Omental fat pad (tissue), 4 donors: Measurements from ENCODE around the gene ADARB1. TPM values are rescaled to one million over a fixed set of nuclear protein-coding genes. Genes with fewer than 3 reads are reported as not detected.

ENCODE experiments used
- ATAC-seq: fragments of 150-250 bp; one replicate; pipeline ENCODE4 v1.9.1; 2016; ENCODE audit warnings: mild to moderate bottlenecking, moderate library complexity; ENCODE audit not compliant: low FRiP score
- DNase-seq: peaks from one replicate; pipeline ENCODE4 v3.0.0-alpha.2; 2019; ENCODE audit warnings: low spot score
- CTCF ChIP-seq, 3 donors: fragments of 450-650 bp; IDR thresholded peaks; one replicate each; pipeline ENCODE4 v1.5.1; 2016 to 2017; ENCODE audit warnings: antibody characterized with exemption in 3 of 3, mild to moderate bottlenecking in 3 of 3, moderate library complexity in 2 of 3
- total RNA-seq, 4 donors: library from RNA; depleted of rRNA; stranded (reverse); fragments of >200 nt; gene quantifications; one replicate each; pipeline ENCODE4 v1.1.0, GENCODE V29; 2016

ADARB1 gene
- total RNA-seq, 4 donors from 2014 or later, result 17.3 to 38.3 (median 23.3) TPM

- no peak for TF ChIP-seq CTCF (IDR thresholded peaks at IDR 0.05)
- DNase-seq (no peak), ATAC-seq (no peak)
Observed at GRCh38 chr21:45064618-45065399, 9.6 kb upstream of the ADARB1 start.

GRCh38 chr21:45067462-45068285, 6.7 kb upstream of the ADARB1 start:
- DNase-seq (no peak), ATAC-seq (no peak)
- TF ChIP-seq CTCF (IDR thresholded peaks at IDR 0.05), result no peak

- no peak for DNase-seq
- no peak for ATAC-seq
- TF ChIP-seq CTCF (IDR thresholded peaks at IDR 0.05), result no peak
Observed at GRCh38 chr21:45069085-45069484, 5.3 kb upstream of the ADARB1 start.

GRCh38 chr21:45069711-45070110, 4.7 kb upstream of the ADARB1 start:
- no peak for TF ChIP-seq CTCF (IDR thresholded peaks at IDR 0.05)
- DNase-seq (no peak), ATAC-seq (no peak)

GRCh38 chr21:45071078-45071873, 3.1 kb upstream of the ADARB1 start:
- TF ChIP-seq CTCF (IDR thresholded peaks at IDR 0.05), result no peak
- DNase-seq (no peak), ATAC-seq (no peak)

GRCh38 chr21:45071874-45072737, 2.3 kb upstream of the ADARB1 start:
- no peak for ATAC-seq
- no peak for TF ChIP-seq CTCF (IDR thresholded peaks at IDR 0.05)
- no peak for DNase-seq
